Astrocyte (in vitro differentiated cells and primary cell): ENCODE measurements around the gene KIN.

Experiments used
- EZH2 ChIP-seq: IDR thresholded peaks from 2 replicates; pipeline ENCODE4 v1.6.1; 2012; ENCODE audit warnings: mild to moderate bottlenecking, low read length, inconsistent platforms; ENCODE audit not compliant: insufficient read depth
- TF ChIP-seq, protein P1 (sequence below): IDR thresholded peaks from 2 replicates; pipeline ENCODE4 v1.5.1; 2011; ENCODE audit warnings: low read depth, mild to moderate bottlenecking, inconsistent platforms, low read length, moderate library complexity; ENCODE audit not compliant: insufficient read depth

DNA sequence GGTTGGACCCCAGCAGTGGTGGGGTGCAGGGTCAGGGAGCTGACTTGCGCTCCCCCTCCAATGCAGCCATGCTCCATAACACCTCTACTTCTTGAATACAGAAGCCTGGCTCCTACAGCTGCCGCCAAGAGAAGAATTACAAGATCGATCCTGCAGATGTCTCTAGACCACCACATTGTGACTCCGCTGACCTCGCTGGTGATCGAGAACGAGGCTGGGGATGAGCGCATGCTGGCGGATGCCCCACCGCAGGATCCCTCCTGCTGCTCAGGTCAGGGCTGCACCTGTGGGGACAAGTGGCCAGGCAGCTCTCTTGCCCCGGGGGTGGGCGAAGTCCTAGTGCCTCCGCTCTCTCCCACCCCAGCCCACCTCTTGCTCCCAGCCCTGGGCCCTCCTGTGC lies 53.0 kb downstream of the KIN start:
- no peak for TF ChIP-seq EZH2
- TF ChIP-seq, protein P1, sequence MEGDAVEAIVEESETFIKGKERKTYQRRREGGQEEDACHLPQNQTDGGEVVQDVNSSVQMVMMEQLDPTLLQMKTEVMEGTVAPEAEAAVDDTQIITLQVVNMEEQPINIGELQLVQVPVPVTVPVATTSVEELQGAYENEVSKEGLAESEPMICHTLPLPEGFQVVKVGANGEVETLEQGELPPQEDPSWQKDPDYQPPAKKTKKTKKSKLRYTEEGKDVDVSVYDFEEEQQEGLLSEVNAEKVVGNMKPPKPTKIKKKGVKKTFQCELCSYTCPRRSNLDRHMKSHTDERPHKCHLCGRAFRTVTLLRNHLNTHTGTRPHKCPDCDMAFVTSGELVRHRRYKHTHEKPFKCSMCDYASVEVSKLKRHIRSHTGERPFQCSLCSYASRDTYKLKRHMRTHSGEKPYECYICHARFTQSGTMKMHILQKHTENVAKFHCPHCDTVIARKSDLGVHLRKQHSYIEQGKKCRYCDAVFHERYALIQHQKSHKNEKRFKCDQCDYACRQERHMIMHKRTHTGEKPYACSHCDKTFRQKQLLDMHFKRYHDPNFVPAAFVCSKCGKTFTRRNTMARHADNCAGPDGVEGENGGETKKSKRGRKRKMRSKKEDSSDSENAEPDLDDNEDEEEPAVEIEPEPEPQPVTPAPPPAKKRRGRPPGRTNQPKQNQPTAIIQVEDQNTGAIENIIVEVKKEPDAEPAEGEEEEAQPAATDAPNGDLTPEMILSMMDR: no peak
